A549 treated with Hydrocortisone at 1 μM for 4 hours (cell line): Measurements from ENCODE around the gene DLX6. TPM values are rescaled to one million over a fixed set of nuclear protein-coding genes. Genes with fewer than 3 reads are reported as not detected.

Experiments used
- total RNA-seq: library from RNA; stranded (reverse); fragments of 200-300 nt; extraction: Qiagen RNA extraction; gene quantifications from 5 replicates; pipeline ENCODE4 v1.2.3, GENCODE V29; 2022

The DLX6 gene
- not detected in 5 replicates for total RNA-seq

DNA sequence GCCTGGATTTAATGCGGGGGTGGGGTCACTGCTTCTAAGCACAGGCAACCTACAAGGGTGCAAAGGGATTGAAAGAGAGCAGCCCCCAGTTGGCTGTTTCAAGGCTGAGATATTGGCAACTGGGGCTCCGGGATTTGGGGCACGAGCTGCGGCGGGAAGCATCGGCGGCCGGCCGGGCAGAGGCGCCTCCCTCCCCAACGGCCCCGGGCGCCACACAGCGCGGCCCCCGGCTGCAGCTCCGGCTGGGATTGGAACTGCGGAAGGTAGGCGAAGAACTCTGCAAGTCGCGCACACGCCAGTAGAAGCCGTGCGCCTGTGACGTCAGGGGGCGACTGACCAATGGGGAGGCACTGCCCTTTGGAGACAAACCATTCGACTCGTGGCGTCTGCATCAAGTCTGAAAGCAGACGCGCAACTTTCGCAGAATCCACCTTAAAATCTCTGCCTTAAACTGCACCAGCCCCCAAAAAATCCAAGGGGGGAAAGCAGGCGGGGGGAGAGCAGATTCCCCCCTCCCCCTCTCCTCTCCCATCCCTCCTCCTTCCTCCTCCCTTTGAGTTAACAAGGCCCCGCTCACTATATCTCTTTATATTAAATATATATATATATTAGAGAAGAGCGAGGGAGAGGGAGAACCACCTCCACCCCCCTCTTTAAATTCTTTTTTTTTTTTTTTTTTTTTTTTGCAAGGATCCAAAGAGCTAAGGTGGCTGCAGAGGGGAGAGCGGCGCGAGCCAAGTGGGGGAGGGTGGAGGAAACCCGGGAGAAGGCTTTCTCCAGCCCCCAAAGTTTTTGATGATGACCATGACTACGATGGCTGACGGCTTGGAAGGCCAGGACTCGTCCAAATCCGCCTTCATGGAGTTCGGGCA is at the start of gene DLX6:
DLX6 (plus strand) TSS at position 371 of the 872 bp plus-strand sequence; CDS start at position 796, 425 bp downstream.

DNA sequence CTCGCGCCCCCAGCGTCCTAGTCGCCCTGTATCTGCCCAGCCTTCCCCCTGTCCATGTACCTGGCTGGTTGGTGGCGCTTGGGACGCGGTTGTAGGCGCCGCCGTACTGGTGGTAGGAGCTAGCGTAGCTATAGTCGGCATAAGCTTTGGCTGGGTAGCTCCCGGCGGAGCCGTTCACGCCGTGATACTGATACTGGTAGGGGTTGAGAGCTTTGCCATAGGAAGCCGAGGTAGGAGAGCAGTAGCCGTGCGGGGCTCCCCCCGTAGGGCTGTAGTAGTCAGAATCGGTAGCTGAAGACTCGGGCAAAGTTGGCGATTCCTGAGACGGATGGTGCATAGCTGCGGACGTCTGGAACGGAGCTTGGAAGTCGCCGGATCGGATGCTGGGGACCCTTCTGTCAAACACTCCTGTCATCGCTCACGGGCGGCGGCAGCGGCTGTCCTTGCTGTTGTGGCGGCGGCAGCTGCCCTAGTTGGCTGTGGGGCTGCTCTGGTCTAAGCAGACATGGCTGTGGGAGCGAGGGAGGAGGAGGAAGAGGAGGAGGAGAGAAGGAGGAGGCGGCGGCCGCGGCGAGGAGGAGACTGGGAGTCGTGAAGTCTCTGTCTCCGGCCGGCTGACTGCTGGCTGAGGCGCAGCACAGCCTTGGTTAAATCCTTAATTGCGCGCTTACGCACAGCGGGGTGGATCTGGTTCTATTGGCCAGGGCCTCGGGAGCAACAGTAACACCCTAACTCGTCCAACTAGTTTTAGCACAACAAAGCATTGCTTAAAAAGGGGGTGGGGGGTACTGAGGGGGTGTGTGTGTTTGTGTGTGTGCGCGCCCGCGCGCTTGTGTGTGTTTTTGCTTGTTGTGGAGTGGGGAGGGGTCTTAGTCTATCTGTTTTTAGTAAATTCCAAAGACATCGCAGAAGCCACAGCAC is 19.1 kb downstream of the DLX6 start, which contains the start of gene DLX5:
DLX5 (minus strand) TSS at position 623 of the 921 bp plus-strand sequence; CDS start at position 415, 208 bp downstream.

Other genes with a start within 250 kb of the DLX6 start
- not detected in 5 replicates for gene DLX5, start 19.3 kb downstream of the DLX6 start, total RNA-seq
- gene SDHAF3, start 112.1 kb downstream of the DLX6 start, total RNA-seq: 16.4 to 36.4 TPM (median 19.5 TPM) in 5 replicates